Astrocyte (in vitro differentiated cells and primary cell): ENCODE measurements around the gene CLDN18. TPM values are rescaled to one million over a fixed set of nuclear protein-coding genes. Genes with fewer than 3 reads are reported as not detected.

Experiments used
- DNase-seq: peaks from one replicate; pipeline ENCODE4 v3.0.0-alpha.2; 2010; ENCODE audit warnings: low read depth
- FAIRE-seq: peaks from 2 replicates; lab custom pipeline; 2011; peaks lifted over from hg19 to GRCh38; lab: Jason Lieb, UNC
- H2AFZ ChIP-seq: 2 replicates; pipeline ENCODE4 v1.6.0; 2012; ENCODE audit warnings: low read depth, low read length, inconsistent platforms
- H3K27ac ChIP-seq: 2 replicates; pipeline ENCODE4 v1.5.1; 2011; ENCODE audit warnings: low read depth, low read length, inconsistent platforms
- H3K27me3 ChIP-seq: 2 replicates; pipeline ENCODE4 v1.6.0; 2011; ENCODE audit warnings: low read length, inconsistent platforms; ENCODE audit not compliant: insufficient read depth
- H3K36me3 ChIP-seq: 2 replicates; pipeline ENCODE4 v1.5.1; 2011; ENCODE audit warnings: low read length, inconsistent platforms; ENCODE audit not compliant: insufficient read depth
- H3K4me1 ChIP-seq: 2 replicates; pipeline ENCODE4 v1.5.1; 2011; ENCODE audit warnings: low read length, inconsistent platforms; ENCODE audit not compliant: insufficient read depth
- H3K4me2 ChIP-seq: 2 replicates; pipeline ENCODE4 v1.6.0; 2012; ENCODE audit warnings: low read length, inconsistent platforms
- H3K4me3 ChIP-seq: 2 replicates; pipeline ENCODE4 v1.5.1; 2011; ENCODE audit warnings: low read depth, mild to moderate bottlenecking, low read length, inconsistent platforms; ENCODE audit not compliant: insufficient read depth
- H3K79me2 ChIP-seq: 2 replicates; pipeline ENCODE4 v1.6.0; 2012; ENCODE audit warnings: mild to moderate bottlenecking, low read length, inconsistent platforms; ENCODE audit not compliant: insufficient read depth
- H3K9ac ChIP-seq: 2 replicates; pipeline ENCODE4 v1.6.0; 2012; ENCODE audit warnings: mild to moderate bottlenecking, low read length, inconsistent platforms
- H3K9me3 ChIP-seq: 2 replicates; pipeline ENCODE4 v1.5.1; 2012; ENCODE audit warnings: low read depth, mild to moderate bottlenecking, low read length, inconsistent platforms; ENCODE audit not compliant: insufficient read depth
- H4K20me1 ChIP-seq: 2 replicates; pipeline ENCODE4 v1.6.0; 2012; ENCODE audit warnings: low read length, inconsistent platforms; ENCODE audit not compliant: insufficient read depth
- H3K27ac Mint-ChIP-seq: one replicate; pipeline ENCODE4 v1.8.0; 2021; ENCODE audit warnings: mild to moderate bottlenecking, mixed read lengths; ENCODE audit not compliant: unreplicated experiment
- H3K27me3 Mint-ChIP-seq: one replicate; pipeline ENCODE4 v1.8.0; 2021; ENCODE audit warnings: low read depth, mixed read lengths; ENCODE audit not compliant: unreplicated experiment
- H3K36me3 Mint-ChIP-seq: one replicate; pipeline ENCODE4 v1.8.0; 2021; ENCODE audit warnings: low read depth, mixed read lengths; ENCODE audit not compliant: unreplicated experiment
- H3K4me1 Mint-ChIP-seq: one replicate; pipeline ENCODE4 v1.8.0; 2021; ENCODE audit warnings: low read depth, mixed read lengths; ENCODE audit not compliant: unreplicated experiment
- H3K4me3 Mint-ChIP-seq: one replicate; pipeline ENCODE4 v1.8.0; 2021; ENCODE audit warnings: mild to moderate bottlenecking, moderate library complexity, mixed read lengths; ENCODE audit not compliant: unreplicated experiment
- H3K9me3 Mint-ChIP-seq: one replicate; pipeline ENCODE4 v1.8.0; 2021; ENCODE audit warnings: mild to moderate bottlenecking, mixed read lengths; ENCODE audit not compliant: unreplicated experiment
- CTCF ChIP-seq: IDR thresholded peaks from 2 replicates; pipeline ENCODE4 v1.5.1; 2011; ENCODE audit warnings: low read depth, mild to moderate bottlenecking, inconsistent platforms, low read length, moderate library complexity; ENCODE audit not compliant: insufficient read depth
- EZH2 ChIP-seq: IDR thresholded peaks from 2 replicates; pipeline ENCODE4 v1.6.1; 2012; ENCODE audit warnings: mild to moderate bottlenecking, low read length, inconsistent platforms; ENCODE audit not compliant: insufficient read depth
- total RNA-seq: library from RNA; stranded (reverse); gene quantifications from 2 replicates; pipeline ENCODE4 v1.2.1, GENCODE V29; 2021

Gene CLDN18
- total RNA-seq, 1 donor from 2014 or later = not detected

GRCh38 chr3:138066383-138066782 is 56.4 kb downstream of the CLDN18 start:
- Histone ChIP-seq H3K27ac (no peak overlapping the region), H3K36me3 (peaks cover 49% of the 10 kb centered on the region), H3K9ac (no peak overlapping the region), H3K27me3 (no peaks in the 10 kb centered on the region), H3K9me3 (no peaks in the 10 kb centered on the region), H2AFZ (no peak overlapping the region), H3K79me2 (no peaks in the 10 kb centered on the region), H3K4me3 (no peak overlapping the region), H4K20me1 (peaks cover 13% of the 10 kb centered on the region), H3K4me1 (peaks cover 14% of the 10 kb centered on the region), H3K4me2 (no peak overlapping the region)
- peaks cover 2% of the 10 kb centered on the region for H3K9me3 Mint-ChIP-seq
- H3K4me3 Mint-ChIP-seq = no peak overlapping the region
- FAIRE-seq = no peak
- no peaks in the 10 kb centered on the region for H3K27me3 Mint-ChIP-seq
- DNase-seq = no peak
- peaks cover 42% of the 10 kb centered on the region for H3K36me3 Mint-ChIP-seq
- H3K4me1 Mint-ChIP-seq = peaks cover 7% of the 10 kb centered on the region
- no peak for TF ChIP-seq CTCF
- no peak for TF ChIP-seq EZH2
- H3K27ac Mint-ChIP-seq = no peak overlapping the region

DNA sequence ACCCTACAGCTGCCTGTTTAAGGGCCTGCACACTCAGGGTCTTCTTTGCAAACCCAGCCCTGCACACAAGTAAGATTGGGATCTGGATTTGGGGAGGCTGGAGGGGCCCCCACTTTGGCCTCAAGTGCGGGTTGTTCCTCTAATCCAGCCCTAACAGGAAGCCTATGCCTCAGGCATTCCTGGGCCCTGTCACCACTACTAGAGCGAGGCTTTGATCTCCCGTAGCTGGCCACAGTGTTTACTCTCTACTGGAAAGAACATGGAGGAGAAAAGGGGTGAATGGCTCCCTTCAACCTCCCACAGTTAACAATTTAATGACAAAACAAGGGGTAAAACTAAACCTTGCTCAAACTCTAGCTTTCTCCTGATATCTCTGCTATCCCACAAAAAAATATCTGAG is 57.0 kb downstream of the CLDN18 start:
- no peaks in the 10 kb centered on the region for H3K27me3 ChIP-seq
- H3K9me3 ChIP-seq = no peaks in the 10 kb centered on the region
- H4K20me1 ChIP-seq = peaks cover 13% of the 10 kb centered on the region
- no peak overlapping the region for H3K9ac ChIP-seq
- no peak overlapping the region for H2AFZ ChIP-seq
- Mint-ChIP-seq H3K27ac (no peak overlapping the region), H3K4me3 (no peak overlapping the region), H3K4me1 (peaks cover 2% of the 10 kb centered on the region), H3K9me3 (no peaks in the 10 kb centered on the region), H3K36me3 (peaks cover 40% of the 10 kb centered on the region), H3K27me3 (no peaks in the 10 kb centered on the region)
- FAIRE-seq = no peak
- H3K4me1 ChIP-seq = peaks cover 14% of the 10 kb centered on the region
- H3K4me2 ChIP-seq = no peak overlapping the region
- TF ChIP-seq CTCF = no peak
- no peak for TF ChIP-seq EZH2
- H3K27ac ChIP-seq = no peak overlapping the region
- peaks cover 45% of the 10 kb centered on the region for H3K36me3 ChIP-seq
- no peak for DNase-seq
- no peaks in the 10 kb centered on the region for H3K79me2 ChIP-seq
- H3K4me3 ChIP-seq = no peak overlapping the region

DNA sequence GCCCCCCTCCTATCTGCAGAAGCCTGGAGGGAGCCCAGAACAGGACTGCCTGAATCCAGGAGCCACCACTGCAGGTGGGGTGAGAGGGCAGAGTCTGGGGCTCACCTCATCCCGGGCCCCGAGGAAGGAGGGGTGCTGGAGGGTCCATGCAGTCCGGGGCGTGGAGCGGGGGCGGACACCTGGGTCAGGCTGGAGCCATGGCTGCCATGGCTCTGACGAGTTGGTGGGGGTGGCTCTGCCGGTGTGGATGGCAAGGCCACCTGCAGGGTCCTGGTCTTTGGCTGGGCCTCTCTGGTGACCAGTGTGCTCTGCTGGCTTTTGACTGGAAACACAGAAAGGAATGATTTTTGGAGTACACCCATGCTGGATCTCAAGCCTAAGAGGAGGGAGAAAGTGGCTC is 58.1 kb downstream of the CLDN18 start:
- Mint-ChIP-seq H3K27me3 (no peaks in the 10 kb centered on the region), H3K27ac (no peak overlapping the region), H3K9me3 (no peaks in the 10 kb centered on the region), H3K4me3 (no peak overlapping the region), H3K4me1 (peaks cover 6% of the 10 kb centered on the region), H3K36me3 (peaks cover 41% of the 10 kb centered on the region)
- no peak overlapping the region for H3K9ac ChIP-seq
- TF ChIP-seq EZH2 = no peak
- no peak for TF ChIP-seq CTCF
- H3K27me3 ChIP-seq = no peaks in the 10 kb centered on the region
- H3K4me3 ChIP-seq = no peak overlapping the region
- H3K27ac ChIP-seq = no peak overlapping the region
- no peaks in the 10 kb centered on the region for H3K9me3 ChIP-seq
- H3K79me2 ChIP-seq = no peaks in the 10 kb centered on the region
- no peak overlapping the region for H2AFZ ChIP-seq
- no peak for DNase-seq
- no peak overlapping the region for H3K4me2 ChIP-seq
- H3K4me1 ChIP-seq = peaks cover 10% of the 10 kb centered on the region
- peaks cover 41% of the 10 kb centered on the region for H3K36me3 ChIP-seq
- no peak for FAIRE-seq
- H4K20me1 ChIP-seq = peaks cover 3% of the 10 kb centered on the region
